Measurements from ENCODE around the gene CDS2. TPM values are rescaled to one million over a fixed set of nuclear protein-coding genes. Genes with fewer than 3 reads are reported as not detected.

The CDS2 gene
- total RNA-seq, 1 experiment from 2014 or later: 67.4 TPM

- no TSS peak for BruUV-seq (replicated peaks)
- no peak for DNase-seq (ENCODE audit: low spot score)
- ChIA-PET CTCF (interaction anchor here (0.6 to 2.5 kb wide), 9 partner anchors 9 to 91 kb away, joined by 3 to 65 read pairs (median 3); partner anchors contain the start of gene CDS2), POLR2A (ENCODE audit: low non-redundant PET) (interaction anchor here (1.0 kb wide), 1 partner anchor 72 kb away, joined by 3 read pairs; no protein-coding TSS in a partner anchor)
- no peak overlapping the region for H3K27ac ChIP-seq (ENCODE audit: low read depth, low read length, poor library complexity, severe bottlenecking)
- H3K4me1 ChIP-seq (ENCODE audit: insufficient read depth, low read length, poor library complexity, severe bottlenecking): no peaks in the 10 kb centered on the region
- H3K27me3 ChIP-seq (replicated peaks; ENCODE audit: insufficient read depth, low read depth, low read length, poor library complexity): no peaks in the 10 kb centered on the region
- H3K9me3 ChIP-seq (ENCODE audit: low read depth, low read length, poor library complexity, severe bottlenecking): no peaks in the 10 kb centered on the region
- H3K36me3 ChIP-seq (ENCODE audit: insufficient read depth, low read length, poor library complexity, severe bottlenecking): peaks cover 44% of the 10 kb centered on the region
- no peak overlapping the region for H3K4me3 ChIP-seq (ENCODE audit: low read depth, low read length, poor library complexity, severe bottlenecking)
- TF ChIP-seq CTCF (conservative IDR thresholded peaks at IDR 0.05; ENCODE audit: low read depth, low read length): no peak
- no peak for TF ChIP-seq EZH2 (IDR thresholded peaks at IDR 0.05; ENCODE audit: borderline replicate concordance, low read depth, low read length, poor library complexity, severe bottlenecking)
- intact Hi-C loops (cut with micrococcal nuclease; ENCODE audit: unreplicated experiment): loop anchor here (1.0 to 10.0 kb wide), 3 partner anchors 66 to 228 kb away; partner anchors contain the start of gene PCNA
Measured at GRCh38 chr20:5192570-5193431, 66.0 kb downstream of the CDS2 start.

- Histone ChIP-seq H3K36me3 (ENCODE audit: insufficient read depth, low read length, poor library complexity, severe bottlenecking) (peaks cover 17% of the 10 kb centered on the region), H3K27ac (ENCODE audit: low read depth, low read length, poor library complexity, severe bottlenecking) (no peak overlapping the region), H3K4me1 (ENCODE audit: insufficient read depth, low read length, poor library complexity, severe bottlenecking) (no peaks in the 10 kb centered on the region), H3K27me3 (replicated peaks; ENCODE audit: insufficient read depth, low read depth, low read length, poor library complexity) (no peaks in the 10 kb centered on the region), H3K4me3 (ENCODE audit: low read depth, low read length, poor library complexity, severe bottlenecking) (no peak overlapping the region), H3K9me3 (ENCODE audit: low read depth, low read length, poor library complexity, severe bottlenecking) (no peaks in the 10 kb centered on the region)
- CTCF ChIA-PET: interaction anchor here (0.7 kb wide), 1 partner anchor 20 kb away, joined by 3 read pairs; no protein-coding TSS in a partner anchor
- POLR2A ChIA-PET (ENCODE audit: low non-redundant PET): no interaction called here
- TF ChIP-seq EZH2 (IDR thresholded peaks at IDR 0.05; ENCODE audit: borderline replicate concordance, low read depth, low read length, poor library complexity, severe bottlenecking): no peak
- no peak for TF ChIP-seq CTCF (conservative IDR thresholded peaks at IDR 0.05; ENCODE audit: low read depth, low read length)
- DNase-seq (ENCODE audit: low spot score): no peak
- intact Hi-C loops (cut with micrococcal nuclease; ENCODE audit: unreplicated experiment): loop anchor here (10.0 kb wide), 1 partner anchor 231 kb away; no protein-coding TSS in a partner anchor
- no TSS peak for BruUV-seq (replicated peaks)
Measured at GRCh38 chr20:5195655-5196054, 68.8 kb downstream of the CDS2 start.

GRCh38 chr20:5196149-5196548, 69.3 kb downstream of the CDS2 start:
- H3K9me3 ChIP-seq (ENCODE audit: low read depth, low read length, poor library complexity, severe bottlenecking): no peaks in the 10 kb centered on the region
- H3K27me3 ChIP-seq (replicated peaks; ENCODE audit: insufficient read depth, low read depth, low read length, poor library complexity): no peaks in the 10 kb centered on the region
- ChIA-PET POLR2A (ENCODE audit: low non-redundant PET) (no interaction called here), CTCF (interaction anchor here (0.7 kb wide), 1 partner anchor 20 kb away, joined by 3 read pairs; no protein-coding TSS in a partner anchor)
- no peak overlapping the region for H3K4me3 ChIP-seq (ENCODE audit: low read depth, low read length, poor library complexity, severe bottlenecking)
- no peak overlapping the region for H3K27ac ChIP-seq (ENCODE audit: low read depth, low read length, poor library complexity, severe bottlenecking)
- intact Hi-C loops (cut with micrococcal nuclease; ENCODE audit: unreplicated experiment): loop anchor here (10.0 kb wide), 1 partner anchor 231 kb away; no protein-coding TSS in a partner anchor
- H3K36me3 ChIP-seq (ENCODE audit: insufficient read depth, low read length, poor library complexity, severe bottlenecking): peaks cover 12% of the 10 kb centered on the region
- BruUV-seq (replicated peaks): no TSS peak
- H3K4me1 ChIP-seq (ENCODE audit: insufficient read depth, low read length, poor library complexity, severe bottlenecking): no peaks in the 10 kb centered on the region
- no peak for DNase-seq (ENCODE audit: low spot score)
- TF ChIP-seq CTCF (conservative IDR thresholded peaks at IDR 0.05; ENCODE audit: low read depth, low read length) (no peak), EZH2 (IDR thresholded peaks at IDR 0.05; ENCODE audit: borderline replicate concordance, low read depth, low read length, poor library complexity, severe bottlenecking) (no peak)
